SU-DHL-6 (cell line): ENCODE results near the gene ABCA4.

Experiments
- CTCF ChIP-seq: fragments of 200-600 bp; sonication (generic); IDR thresholded peaks from one replicate; pipeline ENCODE4 v1.5.1; 2017; ENCODE audit warnings: antibody characterized with exemption, mild to moderate bottlenecking, low read length, moderate library complexity; ENCODE audit not compliant: insufficient read depth, poor library complexity, severe bottlenecking
- EZH2phosphoT487 ChIP-seq: fragments of 200-600 bp; sonication (generic), shearing (Covaris generic); conservative IDR thresholded peaks from 2 replicates; pipeline ENCODE4 v1.6.1; 2018; ENCODE audit warnings: mild to moderate bottlenecking, antibody characterized with exemption, low read length, moderate library complexity, mixed read lengths

GRCh38 chr1:94000510-94001282 lies 120.3 kb downstream of the ABCA4 start:
- TF ChIP-seq CTCF (no peak), EZH2phosphoT487 (no peak)
